ENCODE results near the gene ZNG1A. TPM values are rescaled to one million over a fixed set of nuclear protein-coding genes. Genes with fewer than 3 reads are reported as not detected.
"Not testable (repeated sequence)": the region's sequence is repeated elsewhere in the genome, so short reads cannot be mapped to it uniquely, and the experiment has no call there.

Gene ZNG1A
- total RNA-seq, 1 donor from 2014 or later, result 33.3 TPM

GRCh38 chr9:219670-220365, 41.0 kb upstream of the ZNG1A start:
- Histone ChIP-seq H3K27me3 (ENCODE audit: control insufficient read depth, insufficient read depth, low read length) (peaks cover 4% of the 10 kb centered on the region), H3K4me3 (ENCODE audit: low read depth, low read length) (no peak overlapping the region), H3K36me3 (ENCODE audit: control insufficient read depth, insufficient read depth, low read length) (no peaks in the 10 kb centered on the region)
- TF ChIP-seq CTCF (IDR thresholded peaks at IDR 0.05; ENCODE audit: insufficient read depth, low read length, poor library complexity, severe bottlenecking), result no peak
- no peak for DNase-seq (ENCODE audit: low read depth)

- H3K4me3 ChIP-seq (ENCODE audit: low read depth, low read length); H3K27me3 ChIP-seq (ENCODE audit: control insufficient read depth, insufficient read depth, low read length); DNase-seq (ENCODE audit: low read depth); H3K36me3 ChIP-seq (ENCODE audit: control insufficient read depth, insufficient read depth, low read length): not testable (repeated sequence)
Measured at GRCh38 chr9:219036-219435, 40.2 kb upstream of the ZNG1A start.

GRCh38 chr9:217950-218349, 39.1 kb upstream of the ZNG1A start:
- Histone ChIP-seq H3K27me3 (ENCODE audit: control insufficient read depth, insufficient read depth, low read length) (peaks cover 9% of the 10 kb centered on the region), H3K36me3 (ENCODE audit: control insufficient read depth, insufficient read depth, low read length) (no peaks in the 10 kb centered on the region), H3K4me3 (ENCODE audit: low read depth, low read length) (no peak overlapping the region)
- TF ChIP-seq CTCF (IDR thresholded peaks at IDR 0.05; ENCODE audit: insufficient read depth, low read length, poor library complexity, severe bottlenecking), result no peak
- no peak for DNase-seq (ENCODE audit: low read depth)

GRCh38 chr9:216866-217265, 38.0 kb upstream of the ZNG1A start:
- no peak for TF ChIP-seq CTCF (IDR thresholded peaks at IDR 0.05; ENCODE audit: insufficient read depth, low read length, poor library complexity, severe bottlenecking)
- no peak overlapping the region for H3K4me3 ChIP-seq (ENCODE audit: low read depth, low read length)
- no peaks in the 10 kb centered on the region for H3K36me3 ChIP-seq (ENCODE audit: control insufficient read depth, insufficient read depth, low read length)
- H3K27me3 ChIP-seq (ENCODE audit: control insufficient read depth, insufficient read depth, low read length), result peaks cover 9% of the 10 kb centered on the region
- no peak for DNase-seq (ENCODE audit: low read depth)

GRCh38 chr9:215631-216155, 36.8 kb upstream of the ZNG1A start:
- no peak for TF ChIP-seq CTCF (IDR thresholded peaks at IDR 0.05; ENCODE audit: insufficient read depth, low read length, poor library complexity, severe bottlenecking)
- H3K36me3 ChIP-seq (ENCODE audit: control insufficient read depth, insufficient read depth, low read length), result no peaks in the 10 kb centered on the region
- H3K27me3 ChIP-seq (ENCODE audit: control insufficient read depth, insufficient read depth, low read length), result peaks cover 9% of the 10 kb centered on the region
- no peak for DNase-seq (ENCODE audit: low read depth)
- H3K4me3 ChIP-seq (ENCODE audit: low read depth, low read length), result no peak overlapping the region

GRCh38 chr9:214648-215493, 36.0 kb upstream of the ZNG1A start, which contains the start of gene DOCK8:
Gene DOCK8 (plus strand): TSS chr9:214865. CDS start chr9:214977, 112 bp downstream.
- Histone ChIP-seq H3K27me3 (ENCODE audit: control insufficient read depth, insufficient read depth, low read length) (peaks cover 9% of the 10 kb centered on the region), H3K36me3 (ENCODE audit: control insufficient read depth, insufficient read depth, low read length) (no peaks in the 10 kb centered on the region), H3K4me3 (ENCODE audit: low read depth, low read length) (peak within 1 kb of the TSS; percentile 55)
- peak; percentile 11 for TF ChIP-seq CTCF (IDR thresholded peaks at IDR 0.05; ENCODE audit: insufficient read depth, low read length, poor library complexity, severe bottlenecking)
- peak; percentile 2 for DNase-seq (ENCODE audit: low read depth)

All from kidney epithelial cell (primary cell).